HepG2 (cell line): ENCODE results near the gene ATP5F1E. TPM values are rescaled to one million over a fixed set of nuclear protein-coding genes. Genes with fewer than 3 reads are reported as not detected.

Experiments used
- ARNT2 ChIP-seq: sonication (generic); formaldehyde crosslinking; IDR thresholded peaks from 2 replicates; pipeline ENCODE4 v1.8.0; 2022; ENCODE audit warnings: mild to moderate bottlenecking, low read depth, missing genetic modification reagents, moderate library complexity
- ATF7-NPFF ChIP-seq: sonication (generic); formaldehyde crosslinking; IDR thresholded peaks from 2 replicates; pipeline ENCODE4 v1.8.1; 2023; ENCODE audit warnings: mild to moderate bottlenecking, low read depth, missing genetic modification reagents, moderate library complexity
- HDAC6 ChIP-seq: fragments of 200-600 bp; sonication (generic); IDR thresholded peaks from 2 replicates; pipeline ENCODE4 v1.7.0; 2017; ENCODE audit warnings: mild to moderate bottlenecking, antibody characterized with exemption, low read length, low read depth
- HOMEZ ChIP-seq: IDR thresholded peaks from 2 replicates; pipeline ENCODE4 v1.6.1; 2016; ENCODE audit warnings: low read depth
- PHF21A ChIP-seq: sonication (generic); formaldehyde crosslinking; IDR thresholded peaks from 2 replicates; pipeline ENCODE4 v1.5.0; 2020; ENCODE audit warnings: mild to moderate bottlenecking, missing genetic modification reagents
- SIN3B ChIP-seq: fragments of 150-350 bp; IDR thresholded peaks from 2 replicates; pipeline ENCODE4 v1.6.1; 2014; ENCODE audit warnings: low read length
- TAF15 ChIP-seq: fragments of 200-400 bp; formaldehyde crosslinking; IDR thresholded peaks from one replicate; pipeline ENCODE4 v1.6.1; 2018; ENCODE audit warnings: mild to moderate bottlenecking, low read depth, low read length; ENCODE audit not compliant: poor library complexity, severe bottlenecking
- TBP ChIP-seq: sonication (generic); formaldehyde crosslinking; IDR thresholded peaks from 2 replicates; pipeline ENCODE4 v1.5.0; 2020; ENCODE audit warnings: missing genetic modification reagents
- ZNF331 ChIP-seq: sonication (generic); formaldehyde crosslinking; IDR thresholded peaks from 2 replicates; pipeline ENCODE4 v1.4.0; 2020; ENCODE audit warnings: missing genetic modification reagents
- ZNF333 ChIP-seq: sonication (generic); formaldehyde crosslinking; IDR thresholded peaks from 2 replicates; pipeline ENCODE4 v1.4.0; 2020; ENCODE audit warnings: mild to moderate bottlenecking, missing genetic modification reagents, borderline replicate concordance
- ZNF431 ChIP-seq: sonication (generic); formaldehyde crosslinking; IDR thresholded peaks from 2 replicates; pipeline ENCODE4 v1.9.0; 2022; ENCODE audit warnings: missing genetic modification reagents, low read depth, mild to moderate bottlenecking, borderline replicate concordance
- ZNF550 ChIP-seq: sonication (generic); formaldehyde crosslinking; IDR thresholded peaks from 2 replicates; pipeline ENCODE4 v1.4.0; 2020; ENCODE audit warnings: mild to moderate bottlenecking, missing genetic modification reagents, borderline replicate concordance
- ZNF629 ChIP-seq: sonication (generic); formaldehyde crosslinking; conservative IDR thresholded peaks from 2 replicates; pipeline ENCODE4 v1.5.0; 2020; ENCODE audit warnings: missing genetic modification reagents
- ZNF670 ChIP-seq: sonication (generic); formaldehyde crosslinking; IDR thresholded peaks from 2 replicates; pipeline ENCODE4 v1.8.0; 2022; ENCODE audit warnings: mild to moderate bottlenecking, missing genetic modification reagents, borderline replicate concordance
- polyA plus RNA-seq, 8 experiments: library from polyadenylated mRNA; depleted of rRNA in 3 of 8; stranded (reverse) in 7 of 8; unstranded in 1 of 8; fragments of >200 nt; fragmentation: Illumina TruSeq in 4 of 8; extraction: Trizol in 4 of 8; gene quantifications; 2 replicates each; pipeline versions ENCODE4 v1.2.1 to v1.2.3, GENCODE V29; 2011 to 2016; ENCODE audit warnings: low read depth in 4 of 8, missing spikeins in 1 of 8, mixed read lengths in 1 of 8; ENCODE audit not compliant: insufficient read depth in 1 of 8
- total RNA-seq, 5 experiments: library from RNA; depleted of rRNA; stranded (reverse); fragments of >200 nt; fragmentation: Illumina TruSeq; extraction: Trizol; gene quantifications; 2 replicates each; pipeline ENCODE4 v1.2.3, GENCODE V29; 2016; ENCODE audit warnings: low read depth in 1 of 5

ATP5F1E gene
- total and polyA plus RNA-seq, 2 of the 13 experiments (the other 11 are each of a cell fraction or from before 2014, with no cell fraction given): 121 to 134 TPM

- TF ChIP-seq HOMEZ (CRISPR knock-in tag) (peak; percentile 57; the same call in 1 of the 2 replicates), PHF21A (CRISPR knock-in tag) (peak; percentile 88), SIN3B (no peak), HDAC6 (no peak), ZNF333 (CRISPR knock-in tag) (0 out of 2 replicates have a peak, but pooled peaks have one; percentile 42), ZNF670 (CRISPR knock-in tag) (no peak), ZNF550 (CRISPR knock-in tag) (no peak), ZNF331 (no peak), TBP (CRISPR knock-in tag) (no peak), ZNF629 (CRISPR knock-in tag) (no peak), ARNT2 (CRISPR knock-in tag) (no peak; the same call in 1 of the 2 replicates), TAF15 (no peak), ATF7-NPFF (CRISPR knock-in tag) (no peak), ZNF431 (CRISPR knock-in tag) (no peak)
These were observed 27.2 kb downstream of the ATP5F1E start (continued) for GRCh38 chr20:59004763-59005522.
